OCI-LY7 (cell line): Measurements from ENCODE around the gene CPLX4.

Source experiments
- CTCF ChIP-seq: fragments of 200-600 bp; sonication (generic); conservative IDR thresholded peaks from 2 replicates; pipeline ENCODE4 v1.5.1; 2014; ENCODE audit warnings: mild to moderate bottlenecking, antibody characterized with exemption, low read length, moderate library complexity, mixed read lengths
- EZH2phosphoT487 ChIP-seq: fragments of 200-600 bp; sonication (generic); IDR thresholded peaks from 2 replicates; pipeline ENCODE4 v1.6.1; 2018; ENCODE audit warnings: low read depth, borderline replicate concordance, mild to moderate bottlenecking, mixed run types, antibody characterized with exemption, low read length, moderate library complexity, mixed read lengths

- TF ChIP-seq CTCF (no peak), EZH2phosphoT487 (no peak)
Observed at GRCh38 chr18:59352250-59352855, 33.9 kb upstream of the CPLX4 start.
